GM21390 (cell line): ENCODE data around the gene SIAH1.
"Not testable (repeated sequence)": the region's sequence is repeated elsewhere in the genome, so short reads cannot be mapped to it uniquely, and the experiment has no call there.

Source experiments
- ATAC-seq: cut with Tn5 transposase; IDR thresholded peaks from one replicate; pipeline ENCODE4 v1.9.1; 2021; ENCODE audit not compliant: unreplicated experiment

SIAH1 gene

GRCh38 chr16:48335961-48336360, 49.3 kb downstream of the SIAH1 start:
- no peak for ATAC-seq

- ATAC-seq, result no peak
These were observed 50.9 kb downstream of the SIAH1 start for GRCh38 chr16:48334325-48334724.

- no peak for ATAC-seq
These were observed 52.2 kb downstream of the SIAH1 start for GRCh38 chr16:48332978-48333377.

- ATAC-seq, result no peak
These were observed 54.4 kb downstream of the SIAH1 start for GRCh38 chr16:48330841-48331192.

GRCh38 chr16:48330189-48330840, 54.9 kb downstream of the SIAH1 start:
- ATAC-seq, result no peak

GRCh38 chr16:48329138-48329537, 56.1 kb downstream of the SIAH1 start:
- no peak for ATAC-seq

GRCh38 chr16:48326915-48327314, 58.3 kb downstream of the SIAH1 start:
- ATAC-seq, result no peak

GRCh38 chr16:48323783-48324775, 61.1 kb downstream of the SIAH1 start:
- ATAC-seq, result no peak

- no peak for ATAC-seq
These were observed 63.7 kb downstream of the SIAH1 start for GRCh38 chr16:48321317-48322036.

GRCh38 chr16:48318630-48319029, 66.6 kb downstream of the SIAH1 start:
- ATAC-seq, result no peak

GRCh38 chr16:48317614-48318315, 67.4 kb downstream of the SIAH1 start:
- no peak for ATAC-seq

GRCh38 chr16:48317026-48317425, 68.2 kb downstream of the SIAH1 start:
- ATAC-seq, result no peak

- ATAC-seq, result not testable (repeated sequence)
These were observed 71.3 kb downstream of the SIAH1 start for GRCh38 chr16:48313905-48314304.

- ATAC-seq, result no peak
These were observed 74.1 kb downstream of the SIAH1 start for GRCh38 chr16:48310908-48311641.
